Endothelial cell of umbilical vein (primary cell): ENCODE data around the gene NFATC1. TPM values are rescaled to one million over a fixed set of nuclear protein-coding genes. Genes with fewer than 3 reads are reported as not detected.

Experiments used
- BruUV-seq: library from RNA; stranded (reverse); fragments of 400-500 nt; replicated peaks from 2 replicates; lab custom pipeline; 2021; lab: Mats Ljungman, UMichigan
- CTCF ChIA-PET: fragments of 300-600, 350-600 bp; sonication (Branson Sonifier 250); formaldehyde crosslinking; loops from one replicate; lab custom pipeline; 2021; ENCODE audit warnings: antibody characterized with exemption, inconsistent platforms; lab: Charles Lee
- POLR2A ChIA-PET: fragments of 300-600, 350-600 bp; sonication (Branson Sonifier 250); formaldehyde crosslinking; loops from one replicate; lab custom pipeline; 2021; ENCODE audit warnings: antibody characterized with exemption, inconsistent platforms; lab: Charles Lee
- DNase-seq: peaks from one replicate; pipeline ENCODE4 v3.0.0-alpha.2; 2011; ENCODE audit warnings: low read depth, low spot score
- FAIRE-seq: peaks from 2 replicates; lab custom pipeline; 2011; peaks lifted over from hg19 to GRCh38; lab: Jason Lieb, UNC
- H2AFZ ChIP-seq: 2 replicates; pipeline ENCODE4 v1.6.0; 2012; ENCODE audit warnings: low read depth, low read length, control low read depth, inconsistent platforms
- H3K27ac ChIP-seq: 2 replicates; pipeline ENCODE4 v1.5.1; 2011; ENCODE audit warnings: low read depth, mild to moderate bottlenecking, control low read depth, low read length, moderate library complexity; ENCODE audit not compliant: insufficient read depth
- H3K27me3 ChIP-seq, 2 experiments: 2 replicates each; pipeline versions ENCODE4 v1.6.0 to v1.6.1; 2011; ENCODE audit warnings: low read length in 2 of 2, mixed read lengths in 1 of 2; ENCODE audit not compliant: control insufficient read depth in 2 of 2, insufficient read depth in 2 of 2
- H3K36me3 ChIP-seq, 2 experiments: 2 replicates in 1 of 2; 3 replicates in 1 of 2; pipeline ENCODE4 v1.5.1; 2011; ENCODE audit warnings: low read length in 2 of 2, mild to moderate bottlenecking in 1 of 2, moderate library complexity in 1 of 2; ENCODE audit not compliant: control insufficient read depth in 2 of 2, insufficient read depth in 2 of 2; ENCODE audit errors: extremely low read depth in 1 of 2
- H3K4me1 ChIP-seq: 3 replicates; pipeline ENCODE4 v1.5.1; 2011; ENCODE audit warnings: mild to moderate bottlenecking, low read length; ENCODE audit not compliant: control insufficient read depth, insufficient read depth; ENCODE audit errors: extremely low read depth
- H3K4me2 ChIP-seq: 2 replicates; pipeline ENCODE4 v1.6.1; 2011; ENCODE audit warnings: low read length, control low read depth, mixed read lengths; ENCODE audit not compliant: insufficient read depth
- H3K4me3 ChIP-seq, 3 experiments: fragments of 200-600 bp in 1 of 3; sonication (generic), shearing (Covaris generic) in 1 of 3; replicated peaks in 1 of 3; 2 replicates each; pipeline ENCODE4 v1.5.1; 2011 to 2016; ENCODE audit warnings: control low read depth in 3 of 3, low read length in 3 of 3, mild to moderate bottlenecking in 2 of 3, inconsistent platforms in 1 of 3, low read depth in 1 of 3, moderate library complexity in 1 of 3; ENCODE audit not compliant: insufficient read depth in 1 of 3
- H3K79me2 ChIP-seq: 2 replicates; pipeline ENCODE4 v1.6.0; 2012; ENCODE audit warnings: low read length, inconsistent platforms; ENCODE audit not compliant: control insufficient read depth, insufficient read depth
- H3K9ac ChIP-seq: replicated peaks from 2 replicates; pipeline ENCODE3; 2011; ENCODE audit warnings: low read length, control low read depth; ENCODE audit not compliant: insufficient read depth; ENCODE audit errors: extremely low read depth
- H3K9me1 ChIP-seq: replicated peaks from 3 replicates; pipeline ENCODE4 v1.6.0; 2011; ENCODE audit warnings: mild to moderate bottlenecking, low read length; ENCODE audit not compliant: control insufficient read depth, insufficient read depth; ENCODE audit errors: extremely low read depth
- H3K9me3 ChIP-seq: replicated peaks from 2 replicates; pipeline ENCODE4 v1.5.1; 2012; ENCODE audit warnings: low read length, inconsistent platforms; ENCODE audit not compliant: control insufficient read depth, insufficient read depth
- H4K20me1 ChIP-seq: replicated peaks from 2 replicates; pipeline ENCODE3; 2011; ENCODE audit warnings: mild to moderate bottlenecking, low read length; ENCODE audit not compliant: control insufficient read depth, insufficient read depth; ENCODE audit errors: extremely low read depth
- CTCF ChIP-seq, 2 donors: IDR thresholded peaks; 1 replicate in 1 of 2; 2 replicates in 1 of 2; pipeline ENCODE4 v1.5.1; 2011; ENCODE audit warnings: low read length in 2 of 2, mild to moderate bottlenecking in 2 of 2, moderate library complexity in 2 of 2, control low read depth in 1 of 2, inconsistent platforms in 1 of 2, low read depth in 1 of 2; ENCODE audit not compliant: insufficient read depth in 1 of 2; ENCODE audit errors: extremely low read depth in 1 of 2
- EZH2 ChIP-seq: IDR thresholded peaks from 2 replicates; pipeline ENCODE4 v1.6.1; 2012; ENCODE audit warnings: borderline replicate concordance, low read depth, mild to moderate bottlenecking, moderate library complexity, low read length, inconsistent platforms; ENCODE audit not compliant: severe bottlenecking
- FOS ChIP-seq: IDR thresholded peaks from 2 replicates; pipeline ENCODE4 v1.6.1; 2011; ENCODE audit warnings: mild to moderate bottlenecking, low read length, moderate library complexity, borderline replicate concordance; ENCODE audit not compliant: insufficient read depth
- GATA2 ChIP-seq: IDR thresholded peaks from 2 replicates; pipeline ENCODE4 v1.7.0; 2011; ENCODE audit warnings: low read depth, mild to moderate bottlenecking, moderate library complexity, mixed read lengths, low read length; ENCODE audit not compliant: insufficient read length, insufficient read depth
- JUN ChIP-seq: IDR thresholded peaks from 2 replicates; pipeline ENCODE4 v1.6.1; 2011; ENCODE audit warnings: borderline replicate concordance, low read depth; ENCODE audit not compliant: insufficient read length, insufficient read depth
- MAX ChIP-seq: IDR thresholded peaks from 2 replicates; pipeline ENCODE4 v1.6.1; 2011; ENCODE audit not compliant: insufficient read depth, insufficient read length
- MYC ChIP-seq: IDR thresholded peaks from one replicate; pipeline ENCODE4 v1.6.1; 2011; ENCODE audit warnings: mild to moderate bottlenecking, low read depth, low read length
- POLR2A ChIP-seq: IDR thresholded peaks from 2 replicates; pipeline ENCODE4 v1.6.1; 2012; ENCODE audit warnings: low read depth, mild to moderate bottlenecking, control low read depth, low read length
- POLR2AphosphoS5 ChIP-seq: IDR thresholded peaks from 2 replicates; pipeline ENCODE4 v1.6.1; 2012; ENCODE audit warnings: low read depth, mild to moderate bottlenecking, control low read depth, low read length, moderate library complexity; ENCODE audit not compliant: insufficient read depth
- dilution Hi-C: fragments of 300-500 bp; cut with MboI; formaldehyde crosslinking; loops from one replicate; pipeline ENCODE4 v1.15.0; 2019; ENCODE audit warnings: low sequenced_read_pairs; ENCODE audit not compliant: extremely low pct_ligation_motif_present
- intact Hi-C: fragments of 100-400 bp; cut with micrococcal nuclease; formaldehyde crosslinking; loops from one replicate; pipeline ENCODE4 v1.10.0; 2022
- polyA plus RNA-seq, 4 experiments: library from polyadenylated mRNA; depleted of rRNA in 3 of 4; stranded (reverse) in 3 of 4; unstranded in 1 of 4; fragments of >200 nt; gene quantifications; 2 replicates each; pipeline versions ENCODE4 v1.2.1 to v1.2.3, GENCODE V29; 2011 to 2012; ENCODE audit warnings: missing spikeins in 1 of 4
- total RNA-seq: library from RNA; stranded (reverse); gene quantifications from 2 replicates; pipeline ENCODE4 v1.2.3, GENCODE V29; 2021

NFATC1 gene
- total and polyA plus RNA-seq, 2 donors (not counting 3 experiments of a cell fraction or from before 2014, with no cell fraction given): 11.1 to 30.0 TPM

- dilution Hi-C loops (no loop called here), intact Hi-C loops (no loop called here)
- BruUV-seq: no TSS peak
- ChIA-PET CTCF (no interaction called here), POLR2A (no interaction called here)
- H3K4me2 ChIP-seq: no peak overlapping the region
- TF ChIP-seq POLR2A (no peak), FOS (no peak), GATA2 (no peak), MAX (no peak), EZH2 (no peak)
- H3K27ac ChIP-seq: no peak overlapping the region
- DNase-seq (no peak), FAIRE-seq (no peak)
- H3K27me3 ChIP-seq: no peaks in the 10 kb centered on the region
- H3K36me3 ChIP-seq: peaks cover 0 to 11% of the 10 kb centered on the region in 2 experiments
- H3K4me3 ChIP-seq: no peak overlapping the region
- H3K9me3 ChIP-seq: no peaks in the 10 kb centered on the region
- H4K20me1 ChIP-seq: no peaks in the 10 kb centered on the region
- H3K9me1 ChIP-seq: no peaks in the 10 kb centered on the region
- peaks cover 28% of the 10 kb centered on the region for H3K4me1 ChIP-seq
- no peak overlapping the region for H3K9ac ChIP-seq
- H2AFZ ChIP-seq: no peak overlapping the region
- no peaks in the 10 kb centered on the region for H3K79me2 ChIP-seq
Measured at GRCh38 chr18:79510731-79511241, 115.1 kb downstream of the NFATC1 start.

GRCh38 chr18:79511271-79511670 lies 115.5 kb downstream of the NFATC1 start:
- Histone ChIP-seq H4K20me1 (no peaks in the 10 kb centered on the region), H3K4me1 (peaks cover 23% of the 10 kb centered on the region), H3K9me1 (no peaks in the 10 kb centered on the region), H3K4me3 (no peak overlapping the region), H2AFZ (no peak overlapping the region), H3K79me2 (no peaks in the 10 kb centered on the region), H3K9ac (no peak overlapping the region), H3K27ac (no peak overlapping the region), H3K4me2 (no peak overlapping the region), H3K27me3 (no peaks in the 10 kb centered on the region), H3K9me3 (no peaks in the 10 kb centered on the region), H3K36me3 (peaks cover 0 to 11% of the 10 kb centered on the region in 2 experiments)
- intact Hi-C loops (no loop called here), dilution Hi-C loops (no loop called here)
- ChIA-PET CTCF (no interaction called here), POLR2A (no interaction called here)
- TF ChIP-seq CTCF (IDR thresholded peaks at IDR 0.05; ENCODE audit: extremely low read depth in 1 of 2, insufficient read depth in 1 of 2, low read depth in 1 of 2, low read length in 2 of 2) (no peak), FOS (no peak), POLR2AphosphoS5 (no peak), POLR2A (no peak), MAX (no peak), JUN (no peak), MYC (no peak), EZH2 (no peak), GATA2 (no peak)
- no peak for FAIRE-seq
- no TSS peak for BruUV-seq
- no peak for DNase-seq
